Smooth muscle cell (in vitro differentiated cells): Measurements from ENCODE around the gene SH3BP2. TPM values are rescaled to one million over a fixed set of nuclear protein-coding genes. Genes with fewer than 3 reads are reported as not detected.

Experiments used
- DNase-seq: peaks from one replicate; lab custom pipeline; 2025; ENCODE audit not compliant: unreplicated experiment; lab: John Stamatoyannopoulos, UW
- H2AFZ ChIP-seq: fragments of 200-600 bp; sonication (generic); 2 replicates; pipeline ENCODE4 v1.6.0; 2016; ENCODE audit warnings: antibody characterized with exemption, low read depth, mild to moderate bottlenecking
- H3F3A ChIP-seq: fragments of 200-600 bp; sonication (generic); 2 replicates; pipeline ENCODE4 v1.6.0; 2017; ENCODE audit warnings: antibody characterized with exemption, low read depth
- H3K27ac ChIP-seq: fragments of 200-600 bp; sonication (generic); 2 replicates; pipeline ENCODE4 v1.5.1; 2016; ENCODE audit warnings: low read depth, mild to moderate bottlenecking
- H3K27me3 ChIP-seq: fragments of 200-600 bp; sonication (generic); 2 replicates; pipeline ENCODE4 v1.6.1; 2016; ENCODE audit warnings: low read depth, mild to moderate bottlenecking
- H3K36me3 ChIP-seq: fragments of 200-600 bp; sonication (generic); 2 replicates; pipeline ENCODE4 v1.5.1; 2016; ENCODE audit warnings: low read depth
- H3K4me1 ChIP-seq: fragments of 200-600 bp; sonication (generic); 2 replicates; pipeline ENCODE4 v1.5.1; 2016; ENCODE audit warnings: low read depth
- H3K4me2 ChIP-seq: fragments of 200-600 bp; sonication (generic); 2 replicates; pipeline ENCODE4 v1.6.0; 2016; ENCODE audit warnings: mild to moderate bottlenecking
- H3K4me3 ChIP-seq: fragments of 200-600 bp; sonication (generic); 2 replicates; pipeline ENCODE4 v1.5.1; 2016; ENCODE audit warnings: mild to moderate bottlenecking
- H3K79me2 ChIP-seq: fragments of 200-600 bp; sonication (generic); 2 replicates; pipeline ENCODE4 v1.6.0; 2016; ENCODE audit warnings: low read depth, mild to moderate bottlenecking
- H3K9ac ChIP-seq: fragments of 200-600 bp; sonication (generic); 2 replicates; pipeline ENCODE4 v1.6.0; 2016; ENCODE audit warnings: low read depth
- H3K9me3 ChIP-seq: fragments of 200-600 bp; sonication (generic); replicated peaks from 2 replicates; pipeline ENCODE4 v1.5.1; 2016; ENCODE audit warnings: low read depth
- H4K20me1 ChIP-seq: fragments of 200-600 bp; sonication (generic); 2 replicates; pipeline ENCODE4 v1.6.0; 2016; ENCODE audit warnings: low read depth
- WGBS: methylation state at CpG from one replicate; pipeline ENCODE4 v1.1.7; 2016; ENCODE audit warnings: low lambda C conversion rate; 5-methylcytosine and 5-hydroxymethylcytosine counted together
- polyA plus RNA-seq: library from polyadenylated mRNA; unstranded; fragments of >200 nt; fragmentation: Nextera tagmentation; extraction: Ambion mirVana; gene quantifications from 2 replicates; pipeline ENCODE4 v1.2.1, GENCODE V29; 2016
- total RNA-seq: library from RNA; depleted of rRNA; stranded (reverse); fragments of >200 nt; gene quantifications from 2 replicates; pipeline ENCODE4 v1.2.3, GENCODE V29; 2014
- TF ChIP-seq, protein P1 (sequence below): fragments of 200-600 bp; sonication (generic); IDR thresholded peaks from 2 replicates; pipeline ENCODE4 v1.5.1; 2017; ENCODE audit warnings: borderline replicate concordance, mild to moderate bottlenecking, antibody characterized with exemption; ENCODE audit not compliant: insufficient read depth, poor library complexity, severe bottlenecking

Gene SH3BP2
- total and polyA plus RNA-seq, 2 experiments from 2014 or later = 17.3 to 19.3 TPM

DNA sequence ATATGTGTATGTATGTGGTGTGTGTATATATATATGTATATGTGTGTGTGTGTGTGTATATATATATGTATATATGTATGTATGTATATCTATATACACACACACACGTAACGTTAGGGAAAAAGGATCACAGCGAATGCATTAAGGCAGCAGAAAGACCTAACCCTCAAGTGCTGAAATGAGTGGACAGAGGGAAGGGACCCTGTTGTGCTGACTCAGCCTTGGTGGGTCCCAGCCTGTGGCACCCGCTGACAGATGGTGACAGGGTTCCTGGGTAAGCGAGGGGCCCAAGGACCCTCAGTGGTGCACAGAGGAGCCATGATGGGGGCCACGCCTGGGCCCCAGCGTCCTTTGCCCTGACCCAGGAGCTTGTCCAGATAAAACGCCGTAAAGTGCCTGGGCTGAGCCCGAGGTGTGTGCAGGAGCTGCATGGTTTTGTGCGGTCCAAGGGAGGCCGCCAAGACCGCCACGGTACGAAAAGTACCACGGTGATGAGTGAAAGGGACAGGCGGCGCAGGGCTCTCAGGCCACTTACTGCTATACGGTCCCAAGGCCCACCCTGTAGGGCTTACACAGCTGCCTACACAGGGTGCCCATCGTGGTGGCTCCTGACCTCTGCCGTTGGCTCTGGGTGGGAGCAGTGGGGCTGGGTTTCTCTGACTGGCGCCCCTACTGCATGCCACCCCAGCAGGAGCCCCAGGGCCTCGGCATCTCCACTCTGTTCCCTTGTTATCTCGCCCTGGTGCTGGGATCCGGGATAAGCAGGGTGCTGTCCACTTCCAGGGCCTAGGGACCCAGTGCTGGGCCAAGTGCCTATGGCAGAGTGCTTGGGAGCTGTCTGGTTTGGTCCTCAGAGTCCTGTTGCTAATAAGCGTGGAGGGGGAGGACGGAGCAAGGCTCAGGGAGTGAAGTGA, 10.0 kb downstream of the SH3BP2 start:
- Histone ChIP-seq H3K27ac (no peak overlapping the region), H3K79me2 (peaks cover 75% of the 10 kb centered on the region), H3K27me3 (no peaks in the 10 kb centered on the region), H3K9me3 (no peaks in the 10 kb centered on the region), H3K4me2 (no peak overlapping the region), H3K9ac (no peak overlapping the region), H3F3A (no peaks in the 10 kb centered on the region), H3K36me3 (no peaks in the 10 kb centered on the region), H3K4me1 (peaks cover 20% of the 10 kb centered on the region), H2AFZ (no peak overlapping the region), H4K20me1 (peaks cover 83% of the 10 kb centered on the region), H3K4me3 (no peak overlapping the region)
- 94% methylated on average over 27 of the region's 27 CpGs for WGBS
- TF ChIP-seq, protein P1, sequence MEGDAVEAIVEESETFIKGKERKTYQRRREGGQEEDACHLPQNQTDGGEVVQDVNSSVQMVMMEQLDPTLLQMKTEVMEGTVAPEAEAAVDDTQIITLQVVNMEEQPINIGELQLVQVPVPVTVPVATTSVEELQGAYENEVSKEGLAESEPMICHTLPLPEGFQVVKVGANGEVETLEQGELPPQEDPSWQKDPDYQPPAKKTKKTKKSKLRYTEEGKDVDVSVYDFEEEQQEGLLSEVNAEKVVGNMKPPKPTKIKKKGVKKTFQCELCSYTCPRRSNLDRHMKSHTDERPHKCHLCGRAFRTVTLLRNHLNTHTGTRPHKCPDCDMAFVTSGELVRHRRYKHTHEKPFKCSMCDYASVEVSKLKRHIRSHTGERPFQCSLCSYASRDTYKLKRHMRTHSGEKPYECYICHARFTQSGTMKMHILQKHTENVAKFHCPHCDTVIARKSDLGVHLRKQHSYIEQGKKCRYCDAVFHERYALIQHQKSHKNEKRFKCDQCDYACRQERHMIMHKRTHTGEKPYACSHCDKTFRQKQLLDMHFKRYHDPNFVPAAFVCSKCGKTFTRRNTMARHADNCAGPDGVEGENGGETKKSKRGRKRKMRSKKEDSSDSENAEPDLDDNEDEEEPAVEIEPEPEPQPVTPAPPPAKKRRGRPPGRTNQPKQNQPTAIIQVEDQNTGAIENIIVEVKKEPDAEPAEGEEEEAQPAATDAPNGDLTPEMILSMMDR = no peak
- DNase-seq = no peak

DNA sequence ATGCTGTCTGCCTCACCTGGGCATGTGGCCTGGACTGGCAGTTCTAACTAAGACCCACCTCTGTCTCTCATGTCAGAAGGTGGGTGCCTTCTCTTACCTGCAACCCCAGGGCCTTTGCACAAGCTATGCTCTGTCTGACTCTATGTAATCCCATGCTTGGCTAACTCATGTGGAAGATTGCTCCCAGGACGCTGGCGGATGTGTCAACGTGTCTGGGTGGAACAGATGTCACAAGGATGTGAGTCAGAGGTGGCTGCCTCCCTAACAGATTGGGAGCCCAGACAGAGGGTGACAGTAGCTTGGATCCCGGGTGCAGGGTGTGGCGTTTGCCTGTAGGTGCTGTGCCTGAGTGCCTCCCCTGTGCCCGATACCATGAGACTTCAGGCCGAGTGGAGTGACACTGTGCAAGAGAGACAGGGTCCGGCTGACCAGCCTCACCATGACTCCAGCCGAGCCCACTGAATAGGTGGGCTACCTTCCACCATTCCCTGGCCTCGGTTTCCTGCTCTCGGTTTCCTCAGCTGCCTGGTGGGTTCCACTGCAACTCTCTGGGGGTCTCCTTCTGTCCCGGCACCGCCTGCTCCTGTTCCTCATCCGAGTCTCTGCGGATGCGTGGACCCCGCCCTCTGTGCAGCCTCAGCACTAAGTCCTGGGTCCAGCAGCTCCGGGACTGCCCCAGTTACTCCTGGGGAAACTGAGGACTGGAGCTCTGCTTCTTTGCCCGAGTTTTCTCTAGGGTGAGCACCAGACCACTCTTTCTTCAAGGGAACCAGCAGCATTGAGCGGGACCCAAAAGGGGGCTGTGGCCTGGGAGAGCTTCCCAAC, 11.0 kb downstream of the SH3BP2 start:
- Histone ChIP-seq H3K4me2 (no peak overlapping the region), H3K79me2 (peaks cover 71% of the 10 kb centered on the region), H3F3A (no peaks in the 10 kb centered on the region), H3K27me3 (no peaks in the 10 kb centered on the region), H4K20me1 (peaks cover 90% of the 10 kb centered on the region), H3K36me3 (no peaks in the 10 kb centered on the region), H3K4me3 (no peak overlapping the region), H2AFZ (no peak overlapping the region), H3K27ac (no peak overlapping the region), H3K9ac (no peak overlapping the region), H3K4me1 (peaks cover 20% of the 10 kb centered on the region), H3K9me3 (no peaks in the 10 kb centered on the region)
- WGBS = 88% methylated on average over 20 of the region's 20 CpGs
- DNase-seq = no peak
- TF ChIP-seq, protein P1 = no peak

DNA sequence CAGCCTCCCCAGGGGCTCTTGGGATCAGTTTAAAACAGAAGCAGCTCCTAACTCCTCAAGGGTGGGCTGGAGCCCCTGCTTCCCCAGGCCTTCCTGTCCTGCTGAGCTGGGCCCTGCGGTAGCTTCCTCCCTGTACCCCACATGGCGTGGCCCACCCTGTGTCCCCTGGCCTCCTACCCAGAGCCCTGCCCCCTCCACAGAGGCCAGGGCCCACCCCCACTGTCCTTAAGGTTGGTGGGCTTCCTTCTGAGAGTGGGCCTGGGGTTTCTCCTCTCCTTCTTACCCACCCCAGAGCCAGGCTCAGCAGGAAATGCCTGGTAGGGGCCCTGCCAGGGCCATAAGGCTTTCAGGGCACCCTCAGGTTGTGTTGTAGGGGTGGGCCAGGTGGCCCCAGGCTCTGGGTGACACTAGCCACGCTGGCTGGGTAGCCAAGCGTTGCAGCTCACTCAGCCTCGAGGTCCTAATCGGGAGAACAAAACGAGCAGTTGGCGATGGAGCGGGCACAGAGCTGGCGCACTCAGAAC, 11.6 kb downstream of the SH3BP2 start:
- Histone ChIP-seq H3K4me3 (no peak overlapping the region), H2AFZ (no peak overlapping the region), H3K36me3 (no peaks in the 10 kb centered on the region), H4K20me1 (peaks cover 89% of the 10 kb centered on the region), H3K9ac (no peak overlapping the region), H3K9me3 (no peaks in the 10 kb centered on the region), H3K27ac (no peak overlapping the region), H3K4me1 (peaks cover 20% of the 10 kb centered on the region), H3K27me3 (no peaks in the 10 kb centered on the region), H3K79me2 (peaks cover 64% of the 10 kb centered on the region), H3F3A (no peaks in the 10 kb centered on the region), H3K4me2 (no peak overlapping the region)
- TF ChIP-seq, protein P1 = no peak
- WGBS = 95% methylated on average over 10 of the region's 10 CpGs
- DNase-seq = no peak
